NCI-H1436 treated with DMSO at 0.1 percent for 48 hours (cell line): ENCODE data around the gene DLL1.

Source experiments
- DNase-seq: peaks from one replicate; lab custom pipeline; 2025; lab: John Stamatoyannopoulos, UW

DLL1 gene

DNA sequence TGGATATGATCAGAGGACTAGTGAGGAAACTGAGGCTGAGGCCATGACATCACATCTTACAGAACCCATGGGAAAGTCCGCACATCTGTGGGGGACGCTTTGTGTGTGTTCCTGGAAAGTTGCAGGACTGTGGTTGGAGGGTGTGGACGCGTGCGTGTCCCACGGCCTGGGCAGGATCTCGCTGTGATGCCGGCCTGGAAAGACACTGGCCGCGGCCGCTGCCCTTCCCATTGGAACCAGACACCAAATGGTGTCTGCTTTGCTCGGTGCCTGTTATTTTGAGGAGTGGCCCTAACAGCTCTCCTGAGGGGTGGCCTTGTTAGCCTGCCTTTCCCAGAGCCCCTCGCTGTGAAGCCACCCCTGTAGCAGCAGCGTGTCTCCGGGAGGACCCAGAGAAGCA lies 41.1 kb downstream of the DLL1 start:
- no peak for DNase-seq

DNA sequence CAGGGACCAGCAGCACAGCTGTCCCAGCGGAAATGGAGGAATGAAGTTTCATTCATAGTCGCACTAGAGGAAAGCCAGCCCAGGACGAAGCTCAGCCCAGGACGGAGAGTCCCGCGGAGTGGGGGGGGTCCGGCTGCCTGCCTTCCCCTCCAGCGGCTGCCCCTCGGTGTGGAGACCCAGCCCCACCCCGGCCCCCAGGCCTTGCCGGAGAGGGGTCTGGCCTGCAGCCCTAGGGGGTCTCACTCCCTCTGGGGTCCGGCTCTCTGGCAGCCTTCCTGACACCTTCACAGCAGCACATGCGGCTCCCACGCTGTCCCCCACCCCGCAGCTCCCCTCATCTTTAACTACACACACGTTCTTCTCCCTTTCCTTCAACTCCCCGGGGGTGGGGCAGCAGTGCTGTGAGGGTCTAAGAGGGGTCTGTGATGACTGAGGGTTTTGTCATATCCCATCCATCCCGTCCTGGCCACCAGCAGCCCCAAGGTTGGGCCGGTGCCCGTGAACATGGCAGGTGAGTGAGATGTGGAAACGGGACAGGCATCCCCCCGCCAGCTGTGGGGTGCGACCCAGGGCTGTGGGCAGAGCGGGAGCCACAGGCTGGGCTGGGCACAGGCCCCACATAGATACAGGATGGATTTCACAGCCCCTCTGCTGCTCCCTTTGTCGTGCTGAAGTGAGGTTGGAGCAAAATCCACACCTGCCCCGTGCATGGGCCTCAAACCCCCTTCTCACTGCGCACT lies 41.8 kb downstream of the DLL1 start:
- no peak for DNase-seq

DNA sequence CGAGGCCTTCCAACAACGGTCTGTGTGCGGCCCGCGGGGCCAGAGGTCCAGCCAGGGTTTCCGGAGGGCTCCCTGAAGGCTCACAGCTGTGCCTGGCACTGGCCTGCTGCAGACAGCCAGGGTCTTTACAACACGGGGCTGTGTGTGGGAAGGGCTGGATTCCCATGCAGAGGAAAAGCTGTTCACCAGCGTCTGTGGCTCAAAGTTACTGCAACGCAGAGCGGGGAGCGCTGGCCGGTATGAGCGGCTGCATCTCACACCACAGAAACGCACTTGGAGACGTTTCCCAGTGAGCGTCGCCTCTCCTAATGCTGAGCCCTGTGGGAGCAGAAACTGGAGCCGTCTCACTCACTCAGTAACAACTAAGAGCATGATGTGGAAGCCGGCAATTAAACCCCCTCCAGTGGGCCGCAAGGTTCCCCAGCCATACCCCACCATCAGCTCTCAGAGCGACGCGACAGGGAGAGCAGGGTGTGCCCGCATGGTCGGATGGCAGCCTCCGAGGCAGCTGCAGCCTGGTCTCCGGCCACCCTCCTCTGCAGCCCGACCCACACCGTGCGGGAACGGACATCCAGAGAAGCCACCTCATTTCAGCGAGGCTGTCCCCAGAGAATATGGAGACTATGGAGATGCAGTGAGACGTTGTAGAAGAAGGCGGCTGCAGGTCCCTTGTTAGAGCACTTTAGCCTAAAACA lies 42.6 kb downstream of the DLL1 start:
- no peak for DNase-seq

DNA sequence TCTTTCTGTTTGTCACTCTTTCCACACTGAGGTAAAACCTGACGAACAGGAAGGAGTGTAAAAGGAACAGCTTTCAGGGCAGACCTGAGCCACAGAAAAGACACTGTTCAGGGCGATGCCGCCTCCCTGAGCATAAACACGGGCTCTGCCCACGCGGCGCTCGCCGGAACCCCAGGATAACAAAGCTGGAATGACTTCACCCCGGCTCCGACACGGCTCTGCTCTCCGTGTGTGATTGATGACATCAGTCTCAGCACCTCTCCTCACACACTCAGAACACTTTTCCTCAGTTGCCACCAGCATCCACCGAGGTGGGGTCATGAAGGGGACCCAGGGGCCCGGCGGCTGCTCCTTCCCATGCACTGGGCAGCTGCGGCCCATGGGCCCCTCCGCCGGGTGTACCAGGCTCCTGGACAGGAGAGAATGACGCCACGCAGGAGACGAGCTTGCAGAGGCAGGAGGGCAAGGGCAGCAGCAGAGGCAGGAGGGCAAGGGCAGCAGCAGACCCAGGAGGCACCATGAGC lies 43.6 kb downstream of the DLL1 start:
- DNase-seq, result no peak

DNA sequence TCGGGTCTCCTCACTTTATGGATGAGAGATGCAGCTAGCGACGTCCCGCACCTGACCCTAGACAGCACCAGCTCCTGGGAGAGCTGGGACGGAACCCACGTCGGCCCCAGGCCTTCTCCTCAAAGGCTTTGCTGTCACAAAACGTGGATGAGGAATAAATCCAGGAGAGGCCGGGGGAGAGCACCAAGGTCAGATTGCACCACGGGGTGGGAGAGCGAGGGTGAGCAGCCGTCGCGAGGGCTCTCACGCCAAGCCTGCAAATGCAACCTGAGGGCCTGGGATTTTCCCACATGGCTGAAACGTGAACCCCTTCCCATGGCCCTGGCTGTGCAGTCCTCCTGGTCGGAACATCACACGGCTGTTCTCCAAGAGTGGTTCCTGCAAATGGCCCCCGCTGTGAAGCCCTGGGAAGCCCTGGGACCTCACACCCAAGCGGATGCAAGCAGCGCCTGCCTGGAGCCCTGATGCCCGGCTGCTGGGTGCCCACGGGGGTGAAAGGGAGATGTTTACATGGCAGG lies 45.3 kb downstream of the DLL1 start:
- no peak for DNase-seq

DNA sequence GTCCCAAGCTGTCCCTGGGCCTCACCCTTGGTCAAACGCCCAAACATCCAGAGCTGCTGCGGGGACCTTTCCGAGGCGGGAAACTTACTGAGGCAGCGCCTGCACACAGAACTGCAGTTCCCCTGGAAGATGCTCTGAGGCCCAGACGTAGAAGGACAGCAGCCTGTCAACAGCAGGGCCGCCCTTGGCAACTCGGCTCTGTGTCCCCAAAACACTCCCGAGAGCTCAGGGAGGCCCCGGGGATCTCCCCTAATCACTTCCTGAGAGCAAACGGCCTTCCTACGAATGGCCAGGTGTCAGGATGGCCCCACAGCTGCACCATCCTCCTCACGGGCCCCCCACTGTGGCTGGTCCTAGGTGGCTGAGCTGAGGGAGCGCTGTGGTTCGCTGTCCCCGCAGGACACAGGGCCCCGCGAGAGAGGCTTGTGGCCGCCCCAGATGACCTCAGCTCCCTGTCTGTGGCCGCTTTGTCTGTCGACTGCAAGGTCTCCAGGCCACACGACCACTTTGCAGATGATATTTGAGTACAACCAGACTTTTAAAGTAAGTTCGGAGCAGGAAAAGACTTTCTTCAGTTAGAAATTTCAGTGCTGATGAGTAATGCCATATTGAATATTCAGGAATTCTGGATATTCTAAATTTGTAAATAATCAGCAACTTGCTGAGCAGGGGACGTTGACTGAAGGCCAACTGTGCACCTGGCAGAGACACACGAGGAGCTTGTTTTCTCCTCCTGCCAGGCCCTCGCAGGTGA lies 46.0 kb downstream of the DLL1 start:
- DNase-seq, result no peak

DNA sequence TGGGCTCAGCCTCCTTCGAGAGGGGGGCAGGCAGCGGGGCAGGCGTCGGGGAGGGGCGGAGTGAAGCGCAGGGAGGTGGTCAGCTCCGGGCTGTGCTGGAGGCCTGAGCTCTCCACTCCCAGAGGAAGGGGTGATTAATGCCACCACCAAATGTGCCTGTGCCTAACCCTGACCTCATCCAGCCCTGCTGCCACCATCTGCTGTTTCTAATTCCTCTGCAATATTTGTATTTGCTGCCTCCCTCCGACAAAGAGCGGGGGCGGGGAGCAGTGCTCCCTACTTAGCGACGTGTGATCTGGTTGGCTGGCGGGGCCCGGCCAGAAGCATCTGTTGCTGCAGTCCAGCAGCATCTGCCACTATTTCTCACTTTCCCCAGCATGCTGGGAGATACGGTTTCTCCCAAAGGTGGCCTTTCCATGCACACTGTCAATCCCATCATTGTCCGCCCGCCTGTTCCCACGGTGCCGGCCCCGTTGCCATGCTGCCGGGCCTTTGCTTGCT lies 47.0 kb downstream of the DLL1 start:
- DNase-seq, result no peak

DNA sequence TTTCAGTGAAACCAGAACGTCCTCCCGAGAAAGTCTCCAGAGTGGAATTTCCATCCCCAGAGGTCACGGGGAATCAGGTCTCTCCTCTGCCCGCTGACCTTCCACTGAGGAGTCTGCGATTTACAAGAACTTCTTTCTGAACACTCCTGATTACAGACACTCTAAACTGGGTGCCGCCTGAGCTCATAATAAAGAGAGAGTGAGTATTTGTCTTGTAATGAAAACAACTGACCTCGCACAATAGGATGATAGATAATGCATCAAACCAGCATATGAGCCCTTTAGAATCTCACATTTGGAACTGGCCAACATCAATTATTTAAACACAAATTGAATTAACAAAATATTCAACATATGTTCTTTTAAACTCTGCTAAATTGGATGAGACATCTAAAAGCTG lies 47.5 kb downstream of the DLL1 start:
- no peak for DNase-seq

DNA sequence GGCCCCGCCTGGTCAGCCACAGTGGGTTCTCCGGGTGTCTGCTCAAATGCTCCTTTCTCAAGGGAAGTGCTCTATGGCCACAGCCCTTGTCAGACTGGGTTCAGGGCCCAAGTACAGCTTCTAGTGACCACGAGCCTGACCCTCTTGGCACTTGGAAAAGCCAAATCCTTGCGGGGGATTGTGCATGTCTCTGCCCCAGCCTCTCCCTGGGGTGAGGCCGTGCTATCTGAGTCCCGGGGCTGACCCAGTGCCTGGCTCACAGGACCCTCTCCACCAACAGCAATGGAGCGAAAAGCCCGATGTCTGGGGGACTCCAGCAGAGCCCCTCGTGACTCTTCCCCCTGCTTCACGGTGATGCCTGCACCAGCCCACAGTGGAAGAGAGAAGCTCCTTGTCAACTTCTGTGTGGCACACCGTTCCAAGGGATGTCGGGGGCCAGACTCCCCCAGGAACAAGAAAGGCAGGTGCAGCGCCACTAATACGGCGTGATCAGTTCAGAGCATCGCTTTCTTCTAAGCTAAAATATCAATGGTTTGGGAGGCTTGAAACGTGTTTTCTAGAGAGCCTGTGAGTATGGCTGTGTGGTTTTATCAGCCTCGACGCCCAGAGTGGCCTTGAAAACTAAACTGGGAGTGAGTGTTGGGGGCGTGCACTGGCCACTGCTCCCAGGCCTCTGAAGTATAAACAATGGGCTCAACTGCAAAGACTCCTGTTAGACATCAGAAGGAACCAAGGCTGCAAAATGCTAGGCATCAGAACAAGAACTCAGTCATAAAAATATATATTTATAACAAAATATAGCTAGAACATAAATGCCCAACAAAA lies 51.9 kb downstream of the DLL1 start:
- no peak for DNase-seq

DNA sequence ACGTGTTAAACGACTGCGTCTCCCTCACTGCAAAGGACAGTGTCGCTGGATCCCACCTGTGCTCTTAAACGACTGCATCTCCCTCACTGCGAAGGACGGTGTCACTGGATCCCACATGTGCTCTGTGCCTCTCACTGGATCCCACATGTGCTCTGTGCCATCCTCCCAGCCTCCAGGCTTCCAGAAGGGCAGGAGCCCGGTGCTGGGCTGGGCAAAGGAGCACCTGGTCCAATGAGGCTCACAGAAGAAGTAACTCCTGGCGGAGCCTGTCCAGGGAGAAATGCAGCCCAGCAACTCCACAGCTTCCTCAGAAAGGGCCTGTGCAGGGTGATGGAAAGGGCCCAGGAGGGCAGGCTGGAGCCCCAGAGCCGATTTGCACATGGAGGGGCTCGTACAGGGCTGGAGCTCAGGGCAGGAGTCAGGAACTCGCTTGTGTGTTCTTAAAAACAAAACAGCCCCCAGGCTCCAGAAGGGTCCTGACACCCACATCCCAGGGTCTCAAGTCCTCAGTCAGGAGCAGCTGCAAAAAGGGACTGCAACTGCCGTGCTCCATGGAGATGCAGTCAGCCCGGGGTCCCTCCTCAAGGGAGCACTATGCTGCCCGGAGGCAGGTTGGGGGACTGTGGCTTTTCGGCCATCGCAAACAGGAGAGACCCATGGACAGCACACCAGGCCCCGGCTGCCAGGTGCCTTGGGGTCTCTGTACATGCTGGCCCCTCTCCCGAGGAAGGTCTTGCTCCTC lies 52.7 kb downstream of the DLL1 start:
- DNase-seq, result no peak

DNA sequence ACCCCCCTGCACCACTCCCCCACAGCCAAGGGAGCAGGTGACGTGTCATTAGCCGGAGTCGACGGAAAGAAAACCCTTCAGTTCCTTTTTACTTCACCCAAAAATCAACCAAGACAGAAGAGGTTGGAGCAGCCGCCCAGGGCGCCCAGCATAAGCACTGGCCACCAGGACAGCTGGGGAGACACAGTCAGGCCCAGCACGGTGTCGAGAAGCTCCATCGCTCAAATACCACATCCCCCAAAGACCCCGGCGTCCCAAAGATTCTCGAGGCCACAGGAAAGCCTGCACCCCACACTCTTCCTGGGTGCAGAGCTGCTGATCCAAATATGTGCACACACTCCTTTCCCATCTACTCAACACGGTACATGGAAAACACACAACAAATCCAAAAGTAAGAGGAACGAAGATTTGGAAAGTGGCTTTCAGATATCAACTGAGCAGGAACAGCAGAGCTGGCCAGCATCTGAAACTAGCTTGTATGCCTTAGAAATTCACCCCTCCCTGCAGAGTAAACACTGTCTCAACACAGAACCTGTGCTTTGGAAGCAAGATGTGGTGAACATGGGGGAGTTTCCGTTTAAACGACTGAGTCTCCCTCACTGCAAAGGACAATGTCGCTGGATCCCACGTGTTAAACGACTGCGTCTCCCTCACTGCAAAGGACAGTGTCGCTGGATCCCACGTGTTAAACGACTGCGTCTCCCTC lies 54.6 kb downstream of the DLL1 start:
- DNase-seq, result no peak

DNA sequence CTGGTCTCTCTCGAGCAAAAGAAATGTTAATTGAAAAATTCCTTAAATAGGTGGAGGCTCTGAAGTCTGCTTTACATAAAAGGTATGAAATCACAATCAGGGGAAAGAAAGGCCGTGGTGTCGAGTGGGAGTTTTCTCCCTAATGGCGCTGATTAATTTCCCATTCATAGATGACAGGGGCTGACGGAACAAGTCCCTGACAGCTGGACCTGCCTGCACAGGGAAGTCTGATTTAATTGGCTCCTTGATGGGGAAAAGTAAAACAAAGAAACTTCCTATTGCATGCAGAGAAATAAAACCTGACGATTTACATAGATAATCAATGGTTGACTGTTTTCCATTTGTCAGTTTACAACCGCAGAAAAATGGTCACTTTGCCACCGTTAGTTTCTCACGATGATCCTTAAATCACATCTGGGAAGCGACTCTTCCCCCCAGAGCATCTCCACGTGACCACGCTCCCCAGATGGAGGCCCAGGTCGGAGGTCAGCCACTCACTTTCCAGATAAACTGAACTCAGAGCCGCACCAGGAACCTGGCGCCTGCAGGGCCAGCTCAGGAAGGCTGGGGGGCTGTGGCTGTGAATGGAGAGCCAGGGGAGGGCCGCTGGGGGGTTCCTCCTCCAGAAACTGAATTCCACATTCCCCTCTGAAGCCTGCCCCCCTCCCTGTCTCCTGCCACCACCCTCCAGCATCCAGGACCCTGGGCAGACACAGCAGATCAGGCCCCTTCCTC lies 55.3 kb downstream of the DLL1 start:
- DNase-seq, result no peak

DNA sequence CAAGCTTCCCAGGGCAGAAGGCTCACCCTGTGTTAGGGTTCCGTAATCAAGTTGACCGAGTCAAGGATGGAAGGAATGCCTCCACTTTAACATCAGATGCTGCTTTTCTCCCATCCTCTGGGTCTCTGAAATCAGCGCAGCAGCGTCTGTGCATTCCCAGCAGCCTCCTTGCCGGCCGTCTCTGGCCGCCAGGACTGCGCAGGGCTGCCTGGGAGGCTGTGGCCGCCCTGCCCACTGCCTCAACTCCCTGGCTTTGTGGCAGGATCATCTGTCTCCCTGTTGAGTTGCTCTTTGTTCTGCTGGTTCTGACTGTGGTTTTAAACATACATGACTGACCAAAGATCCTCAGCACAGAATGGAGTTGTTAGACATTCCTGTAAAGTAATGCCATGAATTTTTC lies 56.5 kb downstream of the DLL1 start:
- DNase-seq, result no peak

DNA sequence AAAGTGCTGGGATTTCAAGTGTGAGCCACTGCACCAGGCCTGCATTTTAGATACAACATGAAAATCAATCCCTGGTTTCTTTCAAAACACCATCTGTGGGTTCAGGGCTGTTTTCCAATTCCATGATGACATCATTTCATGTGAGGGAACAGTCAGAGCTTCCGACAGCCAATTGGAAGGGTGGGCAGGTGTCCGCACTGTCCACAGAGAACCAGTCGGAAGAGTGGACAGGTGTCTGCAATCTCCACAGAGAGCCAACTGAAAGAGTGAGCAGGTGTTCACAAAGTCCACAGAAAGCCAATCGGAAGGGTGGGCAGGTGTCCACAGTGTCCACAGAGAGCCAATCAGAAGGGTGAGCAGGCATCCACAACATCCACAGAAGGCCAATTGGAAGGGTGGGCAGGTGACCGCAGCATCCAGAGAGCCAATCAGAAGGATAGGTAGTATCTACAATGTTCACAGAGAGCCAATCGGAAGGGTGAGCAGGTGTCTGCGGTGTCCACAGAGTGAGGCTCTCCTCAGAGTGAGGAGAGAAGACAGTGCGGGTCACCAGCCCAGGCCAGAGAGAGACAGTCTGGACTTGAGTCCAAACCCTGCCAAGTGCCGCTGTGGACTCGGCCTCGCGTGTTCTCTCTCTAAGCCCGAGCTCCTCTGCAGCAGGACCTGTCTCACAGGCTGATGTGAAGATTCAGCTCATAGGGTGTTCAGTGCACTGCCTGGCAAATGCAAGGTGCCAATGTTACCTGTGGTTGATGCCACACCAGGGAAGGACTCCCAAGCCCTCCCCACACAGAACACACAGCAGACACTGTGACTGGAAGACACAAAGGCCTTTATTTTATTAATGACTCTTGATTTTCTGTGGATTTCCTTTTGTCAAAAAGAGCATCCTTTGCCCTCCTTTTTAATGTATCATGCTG lies 57.3 kb downstream of the DLL1 start:
- no peak for DNase-seq
